Endometrial microvascular endothelial cells (primary cell): ENCODE results near the gene ZFP3. TPM values are rescaled to one million over a fixed set of nuclear protein-coding genes. Genes with fewer than 3 reads are reported as not detected.
"Not testable (repeated sequence)": the region's sequence is repeated elsewhere in the genome, so short reads cannot be mapped to it uniquely, and the experiment has no call there.

ENCODE experiments used
- in situ Hi-C: cut with HindIII; loops from 2 replicates; pipeline ENCODE4 v1.10.0; 2017; ENCODE audit warnings: low sequenced_read_pairs, low pct_unique_long_range_greater_than_20kb; ENCODE audit errors: inconsistent ontology term
- total RNA-seq: library from RNA; depleted of rRNA; stranded (reverse); fragments of >200 nt; gene quantifications from one replicate; pipeline ENCODE4 v1.2.3, GENCODE V29; 2015; ENCODE audit errors: inconsistent ontology term

Gene ZFP3
- total RNA-seq, 1 donor from 2014 or later: 1.9 TPM

- in situ Hi-C loops: not testable (repeated sequence)
Measured at GRCh38 chr17:5134571-5134970, 56.3 kb downstream of the ZFP3 start.

DNA sequence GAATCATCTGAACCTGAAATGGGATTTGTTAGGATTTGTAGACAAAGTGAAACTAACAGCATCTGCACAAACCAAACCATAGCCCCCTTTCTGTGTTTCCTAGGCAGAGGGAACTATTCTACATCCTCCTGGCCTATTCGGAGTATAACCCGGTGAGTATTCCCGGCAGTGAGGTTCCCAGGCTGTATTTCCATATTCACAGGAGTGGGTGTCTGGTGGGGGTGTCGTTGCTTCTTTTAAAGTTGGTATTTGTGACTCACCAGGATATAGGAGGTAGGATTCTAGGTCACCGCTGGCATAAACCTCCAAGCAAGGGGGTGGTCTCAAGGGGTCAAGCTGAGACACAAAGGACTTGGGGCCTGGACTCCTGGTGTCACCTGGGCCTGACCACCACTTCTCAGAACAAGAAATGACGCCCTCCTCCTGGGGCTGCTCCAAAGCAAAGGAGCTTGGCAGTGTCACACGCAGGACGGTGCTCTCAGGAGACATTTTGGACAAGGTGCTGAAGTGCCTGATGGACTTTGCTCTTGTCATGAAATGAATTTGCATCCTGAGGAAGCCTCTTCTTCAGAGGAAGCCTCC, 57.0 kb downstream of the ZFP3 start:
- in situ Hi-C loops: not testable (repeated sequence)

GRCh38 chr17:5135726-5136579, 57.7 kb downstream of the ZFP3 start:
- in situ Hi-C loops: no loop called here

GRCh38 chr17:5136580-5137412, 58.5 kb downstream of the ZFP3 start:
- in situ Hi-C loops: not testable (repeated sequence)

- in situ Hi-C loops: not testable (repeated sequence)
Measured at GRCh38 chr17:5137511-5138197, 59.4 kb downstream of the ZFP3 start.

GRCh38 chr17:5138198-5138544, 59.9 kb downstream of the ZFP3 start:
- in situ Hi-C loops: not testable (repeated sequence)

DNA sequence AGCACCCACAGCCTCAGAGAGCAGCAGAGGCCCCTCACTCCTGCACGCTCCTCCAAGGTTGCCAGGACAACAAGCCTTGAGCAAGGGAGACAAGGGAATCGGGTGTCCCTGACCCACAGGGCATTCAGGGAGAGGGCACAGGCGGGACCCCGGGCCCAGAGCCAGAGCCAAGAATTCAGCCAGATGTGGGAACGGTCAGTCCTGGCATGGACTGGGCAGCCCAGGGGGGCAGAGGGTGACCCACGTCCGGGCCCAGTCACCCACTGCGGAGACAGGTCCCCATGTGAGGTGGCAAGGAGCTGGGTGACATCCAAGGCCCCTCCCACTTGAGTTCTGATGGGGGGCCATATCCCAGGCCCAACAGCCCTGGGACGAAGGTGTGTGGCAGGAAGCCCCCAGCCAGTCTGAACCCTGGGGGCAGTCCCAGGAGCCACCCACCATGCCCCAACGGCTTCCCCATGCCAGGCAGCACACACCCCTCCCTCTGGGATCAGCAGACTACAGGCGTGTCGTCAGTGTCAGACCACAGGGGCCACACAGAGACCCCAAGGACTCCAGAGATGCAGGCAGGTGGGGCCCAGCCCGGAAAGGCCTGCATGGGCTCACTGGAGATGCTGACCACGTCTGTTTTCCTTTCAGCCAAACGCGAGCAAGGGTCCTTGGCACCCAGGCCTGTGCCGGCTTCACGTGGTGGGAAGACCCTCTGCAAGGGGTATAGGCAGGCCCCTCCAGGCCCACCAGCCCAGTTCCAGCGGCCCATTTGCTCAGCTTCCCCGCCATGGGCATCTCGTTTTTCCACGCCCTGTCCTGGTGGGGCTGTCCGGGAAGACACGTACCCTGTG, 60.6 kb downstream of the ZFP3 start:
- in situ Hi-C loops: no loop called here

GRCh38 chr17:5139458-5139732, 61.1 kb downstream of the ZFP3 start:
- in situ Hi-C loops: no loop called here

GRCh38 chr17:5142877-5143276, 64.6 kb downstream of the ZFP3 start:
- in situ Hi-C loops: not testable (repeated sequence)

Other genes starting within 250 kb of the ZFP3 start
- gene MINK1, start 245.1 kb upstream of the ZFP3 start, total RNA-seq: 36.4 TPM
- 0.46 TPM for gene C17orf107, start 178.9 kb upstream of the ZFP3 start, total RNA-seq
- gene CHRNE, start 175.4 kb upstream of the ZFP3 start, total RNA-seq: 0.37 TPM
- gene GP1BA, start 146.2 kb upstream of the ZFP3 start, total RNA-seq: not detected
- 65.9 TPM for gene SLC25A11, start 138.4 kb upstream of the ZFP3 start, total RNA-seq
- 48.5 TPM for gene RNF167, start 138.2 kb upstream of the ZFP3 start, total RNA-seq
- gene PFN1, start 129.9 kb upstream of the ZFP3 start, total RNA-seq: 1,657 TPM
- not detected for gene ENO3, start 127.3 kb upstream of the ZFP3 start, total RNA-seq
- 52.5 TPM for gene SPAG7, start 110.7 kb upstream of the ZFP3 start, total RNA-seq
- 17.6 TPM for gene CAMTA2, start 90.8 kb upstream of the ZFP3 start, total RNA-seq
- 0.09 TPM for gene INCA1, start 80.9 kb upstream of the ZFP3 start, total RNA-seq
- gene KIF1C, start 80.5 kb upstream of the ZFP3 start, total RNA-seq: 110 TPM
- not detected for gene SLC52A1, start 43.0 kb upstream of the ZFP3 start, total RNA-seq
- 4.9 TPM for gene ZNF232, start 33.4 kb downstream of the ZFP3 start, total RNA-seq
- gene USP6, start 37.6 kb downstream of the ZFP3 start, total RNA-seq: not detected
- 2.0 TPM for gene ZNF594, start 113.4 kb downstream of the ZFP3 start, total RNA-seq
- not detected for gene SCIMP, start 156.4 kb downstream of the ZFP3 start, total RNA-seq
- gene RABEP1, start 203.8 kb downstream of the ZFP3 start, total RNA-seq: 31.2 TPM